Measurements from ENCODE around the gene ACADS.
"Not testable (repeated sequence)": the region's sequence is repeated elsewhere in the genome, so short reads cannot be mapped to it uniquely, and the experiment has no call there.

The ACADS gene

DNA sequence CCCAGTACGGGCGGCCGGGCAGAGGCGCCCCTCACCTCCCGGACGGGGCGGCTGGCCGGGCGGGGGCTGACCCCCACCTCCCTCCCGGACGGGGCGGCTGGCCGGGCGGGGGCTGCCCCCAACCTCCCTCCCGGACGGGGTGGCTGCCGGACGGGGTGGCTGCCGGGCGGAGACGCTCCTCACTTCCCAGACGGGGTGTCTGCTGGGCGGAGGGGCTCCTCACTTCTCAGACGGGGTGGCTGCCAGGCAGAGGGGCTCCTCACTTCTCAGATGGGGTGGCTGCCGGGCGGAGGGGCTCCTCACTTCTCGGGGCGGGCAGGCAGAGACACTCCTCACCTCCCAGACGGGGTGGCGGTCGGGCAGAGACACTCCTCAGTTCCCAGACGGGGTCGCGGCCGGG, 6.6 kb downstream of the ACADS start:
- not testable (repeated sequence) for DNase-seq (ENCODE audit: low spot score)

GRCh38 chr12:120733574-120733973, 7.9 kb downstream of the ACADS start:
- no peak for DNase-seq (ENCODE audit: low spot score)

DNA sequence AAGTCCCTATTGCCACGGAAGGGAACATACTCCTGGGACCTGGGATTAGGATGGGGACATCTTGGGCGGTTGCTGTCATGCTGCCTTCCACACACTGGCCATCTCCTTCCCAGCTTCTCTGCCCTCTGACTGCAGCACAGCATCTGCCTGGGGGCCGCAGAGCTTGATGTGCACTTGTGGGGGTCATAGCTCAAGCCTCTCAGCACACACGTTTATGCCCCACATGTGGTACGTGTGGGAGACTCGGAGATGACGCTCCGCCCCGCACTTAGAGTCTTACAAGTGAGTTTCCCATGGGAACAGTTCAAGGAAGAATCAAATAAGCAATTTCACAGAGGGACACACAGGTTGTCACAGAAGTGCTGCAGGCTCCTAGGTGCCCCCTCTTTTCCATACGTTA, 8.6 kb downstream of the ACADS start:
- DNase-seq (ENCODE audit: low spot score): no peak

- DNase-seq (ENCODE audit: low spot score): no peak
These were observed 9.6 kb downstream of the ACADS start for GRCh38 chr12:120735181-120735580.

DNA sequence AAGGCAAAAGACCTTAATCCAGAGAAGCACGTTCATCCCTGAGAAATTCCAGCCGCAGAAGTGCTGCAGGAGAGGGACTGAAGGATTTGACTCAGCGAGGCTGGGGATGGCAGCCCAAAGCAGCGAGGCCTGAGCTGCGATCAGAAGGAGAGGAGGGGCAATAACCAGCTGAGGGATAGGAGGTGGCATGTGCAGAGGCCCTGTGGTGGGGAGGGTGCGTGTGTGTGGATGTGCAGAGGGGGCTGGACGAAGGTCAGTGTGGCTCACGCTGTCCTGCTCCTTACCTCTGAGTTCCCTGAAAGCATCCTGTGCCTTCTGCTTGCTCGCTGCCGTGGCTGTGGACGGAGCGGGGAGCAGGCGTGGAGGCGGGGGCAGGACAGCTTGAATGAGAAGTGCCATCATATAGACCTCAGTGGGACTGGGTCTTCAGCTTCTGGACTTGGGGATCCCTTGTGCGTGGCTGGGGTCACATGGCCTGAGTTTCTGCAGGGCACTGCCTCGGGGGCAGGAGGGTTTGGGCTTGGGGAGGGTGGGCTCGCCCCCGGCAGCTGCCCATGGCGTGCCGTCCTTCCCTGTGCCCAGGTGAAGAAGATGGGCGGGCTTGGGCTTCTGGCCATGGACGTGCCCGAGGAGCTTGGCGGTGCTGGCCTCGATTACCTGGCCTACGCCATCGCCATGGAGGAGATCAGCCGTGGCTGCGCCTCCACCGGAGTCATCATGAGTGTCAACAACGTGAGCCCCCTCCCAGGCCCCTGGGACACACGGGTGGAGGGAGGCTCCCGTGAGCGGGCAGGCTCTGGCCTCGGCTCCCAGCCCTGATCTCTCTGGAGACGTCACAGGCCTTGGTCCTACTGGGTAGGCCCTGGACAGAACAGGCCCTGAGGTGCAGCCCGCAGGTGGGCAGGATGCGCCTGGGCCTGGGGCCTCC, 11.0 kb downstream of the ACADS start:
- DNase-seq (ENCODE audit: low spot score): no peak

DNA sequence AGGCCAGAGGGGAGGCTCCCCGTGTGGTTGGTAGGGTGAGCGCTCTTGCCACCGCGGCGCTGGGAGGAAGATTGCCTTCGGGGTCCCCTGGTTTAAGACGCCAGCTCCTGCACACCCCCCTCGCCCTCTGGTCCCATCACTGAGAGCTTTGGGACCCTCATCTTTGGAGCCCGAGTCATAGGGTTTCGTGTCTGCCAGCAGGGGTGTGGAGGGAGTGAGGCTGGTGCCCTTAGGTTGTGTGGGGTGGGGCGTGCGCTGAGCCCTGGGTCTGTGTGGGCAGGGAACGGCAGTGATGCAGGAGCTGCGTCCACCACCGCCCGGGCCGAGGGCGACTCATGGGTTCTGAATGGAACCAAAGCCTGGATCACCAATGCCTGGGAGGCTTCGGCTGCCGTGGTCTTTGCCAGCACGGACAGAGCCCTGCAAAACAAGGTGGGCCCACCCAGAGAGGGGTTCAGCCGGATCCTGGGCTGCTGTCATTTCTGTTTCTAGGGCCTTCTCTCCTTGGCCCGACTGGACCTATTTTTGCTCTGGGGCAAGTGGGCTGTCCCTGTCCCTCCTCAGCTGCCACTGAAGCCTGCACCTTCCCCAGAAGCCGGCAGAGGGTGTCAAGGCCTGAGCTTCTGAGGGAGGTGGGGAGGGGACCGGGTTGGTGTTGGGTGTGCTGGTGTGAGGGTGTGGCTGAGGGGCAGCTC, 12.1 kb downstream of the ACADS start:
- DNase-seq (ENCODE audit: low spot score): no peak

DNA sequence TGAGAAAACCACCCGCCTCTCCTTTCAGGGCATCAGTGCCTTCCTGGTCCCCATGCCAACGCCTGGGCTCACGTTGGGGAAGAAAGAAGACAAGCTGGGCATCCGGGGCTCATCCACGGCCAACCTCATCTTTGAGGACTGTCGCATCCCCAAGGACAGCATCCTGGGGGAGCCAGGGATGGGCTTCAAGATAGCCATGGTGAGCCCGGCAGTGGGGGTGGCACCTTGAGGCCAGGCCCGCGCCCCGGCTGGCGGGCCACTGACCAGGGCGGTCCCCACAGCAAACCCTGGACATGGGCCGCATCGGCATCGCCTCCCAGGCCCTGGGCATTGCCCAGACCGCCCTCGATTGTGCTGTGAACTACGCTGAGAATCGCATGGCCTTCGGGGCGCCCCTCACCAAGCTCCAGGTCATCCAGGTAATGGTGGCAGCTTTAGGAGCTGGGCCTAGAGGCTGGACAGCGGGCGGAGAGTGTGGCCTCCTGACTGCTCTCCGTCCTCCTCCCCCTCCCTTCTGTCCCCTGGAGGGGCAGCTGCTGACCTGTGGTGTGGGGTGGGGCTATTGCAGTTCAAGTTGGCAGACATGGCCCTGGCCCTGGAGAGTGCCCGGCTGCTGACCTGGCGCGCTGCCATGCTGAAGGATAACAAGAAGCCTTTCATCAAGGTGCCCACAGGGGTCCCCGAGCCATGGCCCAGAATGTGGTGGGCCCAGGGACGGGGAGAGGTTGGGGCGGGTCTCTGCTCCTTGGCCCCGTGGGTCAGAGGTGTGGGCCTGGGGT, 12.8 kb downstream of the ACADS start:
- DNase-seq (ENCODE audit: low spot score): no peak

- no peak for DNase-seq (ENCODE audit: low spot score)
These were observed 13.6 kb downstream of the ACADS start for GRCh38 chr12:120739031-120739762.

GRCh38 chr12:120739821-120740613, 14.4 kb downstream of the ACADS start:
- DNase-seq (ENCODE audit: low spot score): no peak

- no peak for DNase-seq (ENCODE audit: low spot score)
These were observed 15.2 kb downstream of the ACADS start for GRCh38 chr12:120740871-120741270.

DNA sequence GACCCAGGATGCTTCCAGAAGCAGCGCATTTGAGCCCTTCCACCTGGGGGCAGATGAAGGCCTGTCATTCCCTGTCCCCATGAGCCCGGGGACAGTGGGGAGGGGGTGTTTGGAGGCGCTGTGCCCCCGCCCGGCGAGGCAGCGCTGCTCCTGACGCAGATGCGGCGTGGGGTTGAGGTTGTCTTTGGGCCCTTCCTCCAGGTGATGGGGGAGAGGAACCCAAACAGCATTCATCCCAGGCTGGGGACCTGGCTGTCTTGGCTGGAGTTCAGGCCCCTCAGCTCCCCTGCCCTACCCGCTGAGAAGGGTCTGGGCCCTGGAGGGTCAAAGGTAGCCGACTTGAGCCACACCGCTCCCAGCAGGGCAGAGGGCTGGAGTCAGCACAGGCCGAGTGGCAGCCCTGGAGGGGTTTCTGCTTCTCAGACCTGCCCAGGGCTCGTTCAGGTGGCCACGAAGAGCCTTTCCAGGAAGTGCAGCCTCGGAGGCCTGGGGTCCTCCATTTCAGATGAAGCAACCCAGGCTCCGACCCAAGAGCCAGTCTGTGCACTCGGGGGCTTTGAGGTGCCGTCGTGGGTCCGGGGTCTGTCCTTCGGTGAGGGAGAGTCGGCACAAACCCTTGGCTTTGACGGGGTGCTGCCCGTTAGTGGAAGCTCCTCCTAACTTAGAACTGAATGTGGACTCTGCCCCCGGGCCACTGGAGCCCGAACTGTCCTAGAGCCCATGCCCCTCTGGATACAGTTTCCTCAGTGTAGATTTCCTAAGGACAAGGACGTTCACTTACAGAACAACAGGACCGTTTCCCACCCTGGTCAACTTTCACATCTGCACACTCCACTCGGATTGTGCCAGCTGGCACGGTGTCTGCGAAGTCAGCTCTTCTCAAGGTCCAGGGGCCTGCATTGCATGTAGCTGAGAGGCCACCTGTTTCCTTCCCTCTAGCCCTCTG, 16.1 kb downstream of the ACADS start:
- DNase-seq (ENCODE audit: low spot score): no peak

GRCh38 chr12:120744922-120745493, 19.4 kb downstream of the ACADS start:
- DNase-seq (ENCODE audit: low spot score): no peak

- no peak for DNase-seq (ENCODE audit: low spot score)
These were observed 22.6 kb downstream of the ACADS start for GRCh38 chr12:120748242-120748641.

- no peak for DNase-seq (ENCODE audit: low spot score)
These were observed 23.6 kb downstream of the ACADS start for GRCh38 chr12:120749256-120749655.

DNA sequence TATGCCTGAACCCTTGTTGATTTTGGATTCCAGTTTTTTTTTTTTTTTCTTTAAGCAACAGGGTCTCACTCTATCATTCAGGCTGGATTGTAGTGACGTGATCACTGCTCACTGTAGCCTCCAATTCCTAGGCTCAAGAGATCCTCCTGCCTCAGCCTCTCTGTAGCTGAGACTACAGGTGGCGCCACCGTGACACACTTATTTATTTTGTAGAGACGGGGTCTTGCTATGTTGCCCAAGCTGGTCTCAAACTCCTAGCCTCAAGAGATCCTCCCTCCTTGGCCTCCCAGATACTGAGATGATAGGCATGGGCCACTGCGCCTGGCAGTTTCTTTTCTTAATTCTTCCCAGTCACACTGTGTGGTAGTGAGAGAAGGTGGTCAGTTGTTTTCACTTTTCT, 25.2 kb downstream of the ACADS start:
- DNase-seq (ENCODE audit: low spot score): no peak

DNA sequence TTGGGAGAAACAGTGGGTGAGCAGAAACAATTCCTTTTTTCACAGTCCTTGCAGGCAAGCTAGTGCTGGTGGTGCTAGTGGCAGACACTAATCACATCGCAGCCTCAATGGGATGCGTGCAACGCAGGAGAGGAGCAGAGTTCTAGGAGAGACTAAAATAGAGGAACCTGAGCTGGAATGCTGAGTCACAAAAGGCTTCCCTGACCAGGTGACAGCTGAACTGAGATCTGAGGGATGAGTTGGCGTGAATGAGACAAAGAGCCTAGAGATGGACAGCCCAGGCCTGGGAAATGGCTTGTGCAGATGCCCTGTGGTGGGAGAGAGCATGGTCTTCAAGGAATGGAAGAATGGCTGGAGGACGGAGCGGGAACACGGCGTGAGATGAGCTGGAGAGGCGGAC, 25.8 kb downstream of the ACADS start:
- no peak for DNase-seq (ENCODE audit: low spot score)

DNA sequence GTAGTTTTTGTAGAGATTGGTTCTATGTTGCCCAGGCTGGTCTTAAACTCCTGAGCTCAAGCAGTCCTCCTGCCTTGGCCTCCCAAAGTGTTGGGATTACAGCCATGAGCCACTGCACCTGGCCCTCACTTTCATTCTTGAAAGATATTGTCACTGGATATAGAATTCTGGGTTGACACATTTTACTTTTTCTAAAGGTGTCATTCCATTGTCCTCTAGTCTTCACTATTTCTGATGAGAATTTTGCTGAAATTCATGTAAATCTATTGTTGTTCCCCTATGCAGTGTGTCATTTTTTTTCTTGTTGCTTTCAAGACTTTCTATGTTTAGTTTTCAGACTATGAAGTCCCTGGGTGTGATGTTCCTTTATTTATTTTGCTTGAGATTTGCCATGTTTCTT, 29.2 kb downstream of the ACADS start:
- no peak for DNase-seq (ENCODE audit: low spot score)

GRCh38 chr12:120755269-120755668, 29.6 kb downstream of the ACADS start:
- no peak for DNase-seq (ENCODE audit: low spot score)

GRCh38 chr12:120757226-120757742, 31.7 kb downstream of the ACADS start:
- no peak for DNase-seq (ENCODE audit: low spot score)
